HG03571 (cell line): ENCODE data around the gene EEF1A2.

Source experiments
- ATAC-seq: cut with Tn5 transposase; IDR thresholded peaks from one replicate; pipeline ENCODE4 v1.9.1; 2021; ENCODE audit not compliant: unreplicated experiment

Gene EEF1A2

GRCh38 chr20:63456429-63457284 lies 42.2 kb downstream of the EEF1A2 start:
- ATAC-seq: no peak

GRCh38 chr20:63455568-63455859 lies 43.4 kb downstream of the EEF1A2 start:
- no peak for ATAC-seq

GRCh38 chr20:63454731-63455567 lies 43.9 kb downstream of the EEF1A2 start:
- ATAC-seq: no peak

- ATAC-seq: no peak
These were observed 45.9 kb downstream of the EEF1A2 start for GRCh38 chr20:63452821-63453523.

GRCh38 chr20:63452341-63452740 lies 46.5 kb downstream of the EEF1A2 start:
- no peak for ATAC-seq

GRCh38 chr20:63451821-63452220 lies 47.1 kb downstream of the EEF1A2 start:
- no peak for ATAC-seq

GRCh38 chr20:63449796-63450730 lies 48.8 kb downstream of the EEF1A2 start:
- no peak for ATAC-seq

- no peak for ATAC-seq
These were observed 49.9 kb downstream of the EEF1A2 start for GRCh38 chr20:63449025-63449424.

- ATAC-seq: no peak
These were observed 50.9 kb downstream of the EEF1A2 start for GRCh38 chr20:63448031-63448430.

- no peak for ATAC-seq
These were observed 51.6 kb downstream of the EEF1A2 start for GRCh38 chr20:63447320-63447719.

- no peak for ATAC-seq
These were observed 52.5 kb downstream of the EEF1A2 start for GRCh38 chr20:63446216-63447024.

- ATAC-seq: no peak
These were observed 53.7 kb downstream of the EEF1A2 start for GRCh38 chr20:63445075-63445734.

- ATAC-seq: no peak
These were observed 54.3 kb downstream of the EEF1A2 start for GRCh38 chr20:63444548-63444947.

GRCh38 chr20:63443606-63444395 lies 55.1 kb downstream of the EEF1A2 start:
- no peak for ATAC-seq

GRCh38 chr20:63442100-63442493 lies 56.8 kb downstream of the EEF1A2 start:
- no peak for ATAC-seq

GRCh38 chr20:63441136-63442099 lies 57.5 kb downstream of the EEF1A2 start:
- no peak for ATAC-seq

- ATAC-seq: no peak
These were observed 58.4 kb downstream of the EEF1A2 start for GRCh38 chr20:63440366-63440955.
